ENCODE results near the gene DYSF. TPM values are rescaled to one million over a fixed set of nuclear protein-coding genes. Genes with fewer than 3 reads are reported as not detected.

Gene DYSF
- total and polyA plus RNA-seq, 2 donors (not counting 3 experiments of a cell fraction or from before 2014, with no cell fraction given), result 50.9 to 152 TPM

DNA sequence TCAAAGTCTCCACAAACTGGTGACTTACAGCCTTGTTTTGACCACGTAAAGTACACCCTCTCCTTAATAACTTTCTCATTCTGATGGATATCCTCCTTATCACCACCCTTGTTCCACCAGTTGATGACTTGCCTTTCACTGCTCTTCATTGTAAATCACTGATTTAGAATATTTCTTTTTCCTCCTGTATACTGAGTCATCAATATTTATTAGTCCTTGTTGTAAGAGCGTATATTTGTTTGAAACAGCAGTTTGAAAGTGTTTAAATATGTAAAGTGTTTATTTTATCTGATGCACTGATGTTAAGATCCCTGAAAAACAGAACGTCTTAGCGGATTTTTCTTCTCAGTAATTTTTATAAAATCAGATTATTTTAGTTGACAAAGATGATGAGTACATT, 34.2 kb upstream of the DYSF start:
- no peaks in the 10 kb centered on the region for H3K27me3 ChIP-seq (ENCODE audit: control insufficient read depth in 2 of 2, insufficient read depth in 2 of 2, low read length in 2 of 2)
- no peaks in the 10 kb centered on the region for H3K79me2 ChIP-seq (ENCODE audit: control insufficient read depth, insufficient read depth, low read length)
- ChIA-PET CTCF (interaction anchor here (0.7 to 2.2 kb wide), 2 partner anchors 120 to 1187 kb away, joined by 3 to 7 read pairs; no protein-coding TSS in a partner anchor), POLR2A (no interaction called here)
- H3K9ac ChIP-seq (replicated peaks; ENCODE audit: extremely low read depth, insufficient read depth, low read length), result no peak overlapping the region
- FAIRE-seq (no peak), DNase-seq (ENCODE audit: low read depth, low spot score) (peak; percentile 21)
- no peak overlapping the region for H3K4me3 ChIP-seq (replicated peaks in 1 of 3; ENCODE audit: insufficient read depth in 1 of 3, low read depth in 1 of 3, low read length in 3 of 3)
- H3K36me3 ChIP-seq (ENCODE audit: control insufficient read depth in 2 of 2, extremely low read depth in 1 of 2, insufficient read depth in 2 of 2, low read length in 2 of 2), result no peaks in the 10 kb centered on the region
- dilution Hi-C loops (cut with MboI; ENCODE audit: extremely low pct_ligation_motif_present, low sequenced_read_pairs), result no loop called here
- peak overlapping the region; percentile 47 for H3K4me2 ChIP-seq (ENCODE audit: insufficient read depth, low read length)
- H2AFZ ChIP-seq (ENCODE audit: low read depth, low read length), result no peak overlapping the region
- no peaks in the 10 kb centered on the region for H4K20me1 ChIP-seq (replicated peaks; ENCODE audit: control insufficient read depth, extremely low read depth, insufficient read depth, low read length)
- H3K27ac ChIP-seq (ENCODE audit: insufficient read depth, low read depth, low read length), result no peak overlapping the region
- intact Hi-C loops (cut with micrococcal nuclease), result no loop called here
- TF ChIP-seq FOS (IDR thresholded peaks at IDR 0.05; ENCODE audit: borderline replicate concordance, insufficient read depth, low read length), result no peak
- no peak for TF ChIP-seq EZH2 (IDR thresholded peaks at IDR 0.05; ENCODE audit: borderline replicate concordance, low read depth, low read length, severe bottlenecking)
- no peak for TF ChIP-seq GATA2 (IDR thresholded peaks at IDR 0.05; ENCODE audit: insufficient read depth, insufficient read length, low read depth, low read length)
- no peak for TF ChIP-seq MAX (IDR thresholded peaks at IDR 0.05; ENCODE audit: insufficient read depth, insufficient read length)
- no peak for TF ChIP-seq JUN (IDR thresholded peaks at IDR 0.05; ENCODE audit: borderline replicate concordance, insufficient read depth, insufficient read length, low read depth)
- TF ChIP-seq POLR2AphosphoS5 (IDR thresholded peaks at IDR 0.05; ENCODE audit: insufficient read depth, low read depth, low read length), result no peak
- TF ChIP-seq MYC (IDR thresholded peaks at IDR 0.05; ENCODE audit: low read depth, low read length), result no peak
- BruUV-seq (replicated peaks), result no TSS peak
- H3K9me1 ChIP-seq (replicated peaks; ENCODE audit: control insufficient read depth, extremely low read depth, insufficient read depth, low read length), result no peaks in the 10 kb centered on the region
- no peaks in the 10 kb centered on the region for H3K9me3 ChIP-seq (replicated peaks; ENCODE audit: control insufficient read depth, insufficient read depth, low read length)
- peaks cover 41% of the 10 kb centered on the region for H3K4me1 ChIP-seq (ENCODE audit: control insufficient read depth, extremely low read depth, insufficient read depth, low read length)

DNA sequence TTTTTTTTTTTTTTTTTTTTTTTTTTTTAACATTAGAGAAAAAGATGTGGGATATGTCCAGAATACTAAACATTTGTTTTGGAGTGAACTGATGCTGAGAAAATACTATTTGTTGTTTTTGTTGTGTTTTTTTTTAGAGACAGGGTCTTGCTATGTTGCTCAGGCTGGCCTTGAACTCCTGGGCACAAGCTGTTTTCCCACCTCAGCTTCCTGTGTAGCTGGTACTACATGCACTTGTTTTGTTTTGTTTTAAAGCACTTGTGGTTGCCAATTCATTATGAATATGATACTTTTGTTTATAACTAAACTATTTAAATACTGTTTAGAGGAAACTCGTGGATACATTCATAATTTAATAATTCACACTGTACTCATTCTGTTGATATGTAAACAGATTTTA, 33.4 kb upstream of the DYSF start:
- Histone ChIP-seq H3K4me3 (replicated peaks in 1 of 3; ENCODE audit: insufficient read depth in 1 of 3, low read depth in 1 of 3, low read length in 3 of 3) (no peak overlapping the region), H3K9ac (replicated peaks; ENCODE audit: extremely low read depth, insufficient read depth, low read length) (no peak overlapping the region), H3K36me3 (ENCODE audit: control insufficient read depth in 2 of 2, extremely low read depth in 1 of 2, insufficient read depth in 2 of 2, low read length in 2 of 2) (no peaks in the 10 kb centered on the region), H3K4me2 (ENCODE audit: insufficient read depth, low read length) (no peak overlapping the region), H3K79me2 (ENCODE audit: control insufficient read depth, insufficient read depth, low read length) (no peaks in the 10 kb centered on the region), H4K20me1 (replicated peaks; ENCODE audit: control insufficient read depth, extremely low read depth, insufficient read depth, low read length) (no peaks in the 10 kb centered on the region), H3K27ac (ENCODE audit: insufficient read depth, low read depth, low read length) (no peak overlapping the region), H3K4me1 (ENCODE audit: control insufficient read depth, extremely low read depth, insufficient read depth, low read length) (peaks cover 49% of the 10 kb centered on the region), H3K9me1 (replicated peaks; ENCODE audit: control insufficient read depth, extremely low read depth, insufficient read depth, low read length) (no peaks in the 10 kb centered on the region), H2AFZ (ENCODE audit: low read depth, low read length) (no peak overlapping the region), H3K9me3 (replicated peaks; ENCODE audit: control insufficient read depth, insufficient read depth, low read length) (no peaks in the 10 kb centered on the region), H3K27me3 (ENCODE audit: control insufficient read depth in 2 of 2, insufficient read depth in 2 of 2, low read length in 2 of 2) (no peaks in the 10 kb centered on the region)
- ChIA-PET CTCF (interaction anchor here (0.7 to 1.2 kb wide), 3 partner anchors 90 to 1186 kb away, joined by 3 read pairs; no protein-coding TSS in a partner anchor), POLR2A (no interaction called here)
- dilution Hi-C loops (cut with MboI; ENCODE audit: extremely low pct_ligation_motif_present, low sequenced_read_pairs), result no loop called here
- FAIRE-seq (no peak), DNase-seq (ENCODE audit: low read depth, low spot score) (peak; percentile 6)
- TF ChIP-seq JUN (IDR thresholded peaks at IDR 0.05; ENCODE audit: borderline replicate concordance, insufficient read depth, insufficient read length, low read depth) (no peak), MYC (IDR thresholded peaks at IDR 0.05; ENCODE audit: low read depth, low read length) (no peak), EZH2 (IDR thresholded peaks at IDR 0.05; ENCODE audit: borderline replicate concordance, low read depth, low read length, severe bottlenecking) (no peak), POLR2AphosphoS5 (IDR thresholded peaks at IDR 0.05; ENCODE audit: insufficient read depth, low read depth, low read length) (no peak), GATA2 (IDR thresholded peaks at IDR 0.05; ENCODE audit: insufficient read depth, insufficient read length, low read depth, low read length) (no peak), POLR2A (IDR thresholded peaks at IDR 0.05; ENCODE audit: low read depth, low read length) (no peak), MAX (IDR thresholded peaks at IDR 0.05; ENCODE audit: insufficient read depth, insufficient read length) (no peak), FOS (IDR thresholded peaks at IDR 0.05; ENCODE audit: borderline replicate concordance, insufficient read depth, low read length) (no peak)
- TF ChIP-seq, protein P1, sequence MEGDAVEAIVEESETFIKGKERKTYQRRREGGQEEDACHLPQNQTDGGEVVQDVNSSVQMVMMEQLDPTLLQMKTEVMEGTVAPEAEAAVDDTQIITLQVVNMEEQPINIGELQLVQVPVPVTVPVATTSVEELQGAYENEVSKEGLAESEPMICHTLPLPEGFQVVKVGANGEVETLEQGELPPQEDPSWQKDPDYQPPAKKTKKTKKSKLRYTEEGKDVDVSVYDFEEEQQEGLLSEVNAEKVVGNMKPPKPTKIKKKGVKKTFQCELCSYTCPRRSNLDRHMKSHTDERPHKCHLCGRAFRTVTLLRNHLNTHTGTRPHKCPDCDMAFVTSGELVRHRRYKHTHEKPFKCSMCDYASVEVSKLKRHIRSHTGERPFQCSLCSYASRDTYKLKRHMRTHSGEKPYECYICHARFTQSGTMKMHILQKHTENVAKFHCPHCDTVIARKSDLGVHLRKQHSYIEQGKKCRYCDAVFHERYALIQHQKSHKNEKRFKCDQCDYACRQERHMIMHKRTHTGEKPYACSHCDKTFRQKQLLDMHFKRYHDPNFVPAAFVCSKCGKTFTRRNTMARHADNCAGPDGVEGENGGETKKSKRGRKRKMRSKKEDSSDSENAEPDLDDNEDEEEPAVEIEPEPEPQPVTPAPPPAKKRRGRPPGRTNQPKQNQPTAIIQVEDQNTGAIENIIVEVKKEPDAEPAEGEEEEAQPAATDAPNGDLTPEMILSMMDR (IDR thresholded peaks at IDR 0.05; ENCODE audit: extremely low read depth in 1 of 2, insufficient read depth in 1 of 2, low read depth in 1 of 2, low read length in 2 of 2), result no peak
- intact Hi-C loops (cut with micrococcal nuclease), result loop anchor here (5.0 kb wide), 1 partner anchor 88 kb away; the partner anchor contains the start of gene ZNF638
- BruUV-seq (replicated peaks), result no TSS peak

Data from endothelial cell of umbilical vein (primary cell).